ENCODE measurements around the gene TRIP12. TPM values are rescaled to one million over a fixed set of nuclear protein-coding genes. Genes with fewer than 3 reads are reported as not detected.

Gene TRIP12
- total and polyA plus RNA-seq, 2 experiments from 2014 or later: 21.5 to 133 TPM

- TF ChIP-seq POLR2AphosphoS5 (IDR thresholded peaks at IDR 0.05; ENCODE audit: low read depth): no peak
- TF ChIP-seq EZH2phosphoT487 (IDR thresholded peaks at IDR 0.05; ENCODE audit: unreplicated experiment): no peak
- TF ChIP-seq STAT1 (IDR thresholded peaks at IDR 0.05; ENCODE audit: unreplicated experiment): no peak
- no peak for TF ChIP-seq EZH2 (IDR thresholded peaks at IDR 0.05; ENCODE audit: low read depth, unreplicated experiment)
- no peak for TF ChIP-seq NANOG (IDR thresholded peaks at IDR 0.05; ENCODE audit: borderline replicate concordance)
- TF ChIP-seq ZNF114 (CRISPR knock-in tag; IDR thresholded peaks at IDR 0.05): no peak
- TF ChIP-seq, protein P1, sequence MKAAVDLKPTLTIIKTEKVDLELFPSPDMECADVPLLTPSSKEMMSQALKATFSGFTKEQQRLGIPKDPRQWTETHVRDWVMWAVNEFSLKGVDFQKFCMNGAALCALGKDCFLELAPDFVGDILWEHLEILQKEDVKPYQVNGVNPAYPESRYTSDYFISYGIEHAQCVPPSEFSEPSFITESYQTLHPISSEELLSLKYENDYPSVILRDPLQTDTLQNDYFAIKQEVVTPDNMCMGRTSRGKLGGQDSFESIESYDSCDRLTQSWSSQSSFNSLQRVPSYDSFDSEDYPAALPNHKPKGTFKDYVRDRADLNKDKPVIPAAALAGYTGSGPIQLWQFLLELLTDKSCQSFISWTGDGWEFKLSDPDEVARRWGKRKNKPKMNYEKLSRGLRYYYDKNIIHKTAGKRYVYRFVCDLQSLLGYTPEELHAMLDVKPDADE (IDR thresholded peaks at IDR 0.05): no peak
- TF ChIP-seq JUNB (IDR thresholded peaks at IDR 0.05; ENCODE audit: unreplicated experiment): no peak
- TF ChIP-seq CREB1 (CRISPR knock-in tag; IDR thresholded peaks at IDR 0.05; ENCODE audit: low read depth): no peak
- TF ChIP-seq CTCF (conservative IDR thresholded peaks at IDR 0.05; ENCODE audit: low read depth in 2 of 2): no peak
- Histone ChIP-seq H3K79me2 (replicated peaks; ENCODE audit: insufficient read depth) (peaks cover 95% of the 10 kb centered on the region), H3F3A (replicated peaks; ENCODE audit: low read depth) (no peaks in the 10 kb centered on the region), H3K4me2 (no peak overlapping the region), H4K20me1 (replicated peaks; ENCODE audit: insufficient read depth) (peaks cover 11% of the 10 kb centered on the region), H3K27ac (ENCODE audit: low read depth) (no peak overlapping the region), H3K4me1 (ENCODE audit: insufficient read depth) (peaks cover 18% of the 10 kb centered on the region), H3K4me3 (no peak overlapping the region), H3K9me2 (ENCODE audit: insufficient read depth) (no peaks in the 10 kb centered on the region), H3K27me3 (ENCODE audit: insufficient read depth) (no peaks in the 10 kb centered on the region), H2AFZ (no peak overlapping the region), H3K36me3 (ENCODE audit: insufficient read depth) (0 out of 2 replicates have a peak, but pooled peaks cover 3% of the 10 kb centered on the region)
- H3K4me3 Mint-ChIP-seq: no peak overlapping the region
- no peaks in the 10 kb centered on the region for H3K27me3 Mint-ChIP-seq (ENCODE audit: insufficient read depth, low read depth, poor library complexity)
- H3K4me1 Mint-ChIP-seq: peaks cover 11% of the 10 kb centered on the region; the same call in 2 of the 3 replicates
- H3K27ac Mint-ChIP-seq: no peak overlapping the region
- H3K36me3 Mint-ChIP-seq (ENCODE audit: low read depth): no peaks in the 10 kb centered on the region
- ATAC-seq (no peak), DNase-seq (ENCODE audit: low spot score) (no peak)
- no peaks in the 10 kb centered on the region for H3K9me3 Mint-ChIP-seq
Measured at GRCh38 chr2:229865033-229865432, 56.8 kb downstream of the TRIP12 start.

DNA sequence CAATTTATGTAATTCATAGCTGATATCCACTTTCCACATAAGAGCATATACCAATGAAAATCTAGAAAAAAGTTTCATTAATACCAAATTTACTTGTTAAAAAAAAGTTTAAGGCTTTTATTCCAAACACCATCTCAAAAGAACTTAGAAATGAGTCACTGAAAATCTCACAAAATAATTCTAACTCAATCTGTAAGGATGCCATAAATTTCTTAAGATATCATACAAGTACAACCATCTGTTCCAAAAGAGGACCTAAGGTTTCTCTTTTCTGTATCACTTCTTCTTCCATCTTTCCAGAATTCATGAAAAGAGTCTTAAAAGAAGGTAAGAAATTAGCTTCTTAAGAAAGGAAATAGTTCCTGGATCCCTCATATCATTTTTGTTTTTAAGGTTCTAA, 60.4 kb downstream of the TRIP12 start:
- H4K20me1 ChIP-seq (replicated peaks; ENCODE audit: insufficient read depth): peaks cover 6% of the 10 kb centered on the region; the same call in 1 of the 2 replicates
- no peaks in the 10 kb centered on the region for H3F3A ChIP-seq (replicated peaks; ENCODE audit: low read depth)
- H3K27ac Mint-ChIP-seq: no peak overlapping the region
- TF ChIP-seq ZNF114 (CRISPR knock-in tag; IDR thresholded peaks at IDR 0.05) (no peak), EZH2 (IDR thresholded peaks at IDR 0.05; ENCODE audit: low read depth, unreplicated experiment) (no peak), CREB1 (CRISPR knock-in tag; IDR thresholded peaks at IDR 0.05; ENCODE audit: low read depth) (no peak), STAT1 (IDR thresholded peaks at IDR 0.05; ENCODE audit: unreplicated experiment) (no peak), CTCF (conservative IDR thresholded peaks at IDR 0.05; ENCODE audit: low read depth in 2 of 2) (no peak), EZH2phosphoT487 (IDR thresholded peaks at IDR 0.05; ENCODE audit: unreplicated experiment) (no peak)

More for the DNA sequence above, 60.4 kb downstream of the TRIP12 start:
- Histone ChIP-seq H3K36me3 (ENCODE audit: insufficient read depth) (no peaks in the 10 kb centered on the region), H3K4me3 (no peak overlapping the region), H3K9me2 (ENCODE audit: insufficient read depth) (no peaks in the 10 kb centered on the region), H3K4me2 (no peak overlapping the region), H3K27ac (ENCODE audit: low read depth) (no peak overlapping the region), H3K79me2 (replicated peaks; ENCODE audit: insufficient read depth) (peaks cover 61% of the 10 kb centered on the region), H3K4me1 (ENCODE audit: insufficient read depth) (no peaks in the 10 kb centered on the region), H3K27me3 (ENCODE audit: insufficient read depth) (no peaks in the 10 kb centered on the region), H2AFZ (no peak overlapping the region)
- H3K4me3 Mint-ChIP-seq: no peak overlapping the region
- no peaks in the 10 kb centered on the region for H3K27me3 Mint-ChIP-seq (ENCODE audit: insufficient read depth, low read depth, poor library complexity)
- no peaks in the 10 kb centered on the region for H3K9me3 Mint-ChIP-seq
- ATAC-seq (no peak), DNase-seq (ENCODE audit: low spot score) (no peak)
- no peaks in the 10 kb centered on the region for H3K4me1 Mint-ChIP-seq
- peaks cover 19% of the 10 kb centered on the region; the same call in 2 of the 3 replicates for H3K36me3 Mint-ChIP-seq (ENCODE audit: low read depth)

Data from GM23338 (cell line).